OCI-LY1 (cell line): ENCODE data around the gene TAS2R50.
"Not testable (repeated sequence)": the region's sequence is repeated elsewhere in the genome, so short reads cannot be mapped to it uniquely, and the experiment has no call there.

Source experiments
- H2AFZ ChIP-seq: fragments of 200-600 bp; sonication (generic), shearing (Covaris generic); 2 replicates; pipeline ENCODE4 v1.6.0; 2014; ENCODE audit warnings: antibody characterized with exemption, mild to moderate bottlenecking, low read length
- H3F3A ChIP-seq: fragments of 200-600 bp; sonication (generic), shearing (Covaris generic); 2 replicates; pipeline ENCODE4 v1.6.0; 2014; ENCODE audit warnings: mild to moderate bottlenecking, antibody characterized with exemption, low read length, moderate library complexity; ENCODE audit not compliant: insufficient read depth
- H3K27ac ChIP-seq: fragments of 200-600 bp; sonication (generic); 2 replicates; pipeline ENCODE4 v1.5.1; 2014; ENCODE audit warnings: low read length, mixed run types, mild to moderate bottlenecking, low read depth; ENCODE audit not compliant: poor library complexity, severe bottlenecking
- H3K27me3 ChIP-seq: fragments of 200-600 bp; sonication (generic); 2 replicates; pipeline ENCODE4 v1.6.0; 2014; ENCODE audit warnings: antibody characterized with exemption, mild to moderate bottlenecking, low read length, moderate library complexity; ENCODE audit not compliant: insufficient read depth
- H3K36me3 ChIP-seq: fragments of 200-600 bp; sonication (generic); 2 replicates; pipeline ENCODE4 v1.6.1; 2014; ENCODE audit warnings: mild to moderate bottlenecking, antibody characterized with exemption, low read length, moderate library complexity, mixed read lengths; ENCODE audit not compliant: insufficient read depth
- H3K4me1 ChIP-seq: fragments of 200-600 bp; sonication (generic); 2 replicates; pipeline ENCODE4 v1.5.1; 2014; ENCODE audit warnings: mild to moderate bottlenecking, low read length, moderate library complexity; ENCODE audit not compliant: insufficient read depth, severe bottlenecking
- H3K4me2 ChIP-seq: fragments of 200-600 bp; sonication (generic), shearing (Covaris generic); 2 replicates; pipeline ENCODE4 v1.6.1; 2014; ENCODE audit warnings: low read length
- H3K4me3 ChIP-seq: fragments of 200-600 bp; sonication (generic); 2 replicates; pipeline ENCODE4 v1.5.1; 2014; ENCODE audit warnings: low read length, low read depth, mild to moderate bottlenecking, mixed read lengths; ENCODE audit not compliant: poor library complexity, severe bottlenecking
- H3K79me2 ChIP-seq: fragments of 200-600 bp; shearing (Covaris generic); 2 replicates; pipeline ENCODE4 v1.6.1; 2016; ENCODE audit warnings: mixed run types, low read length, mixed read lengths; ENCODE audit not compliant: insufficient read depth
- H3K9ac ChIP-seq: fragments of 200-600 bp; sonication (generic), shearing (Covaris generic); 2 replicates; pipeline ENCODE4 v1.6.1; 2014; ENCODE audit warnings: mild to moderate bottlenecking, low read length, mixed read lengths
- H3K9me2 ChIP-seq: fragments of 200-600 bp; sonication (generic), shearing (Covaris generic); 2 replicates; pipeline ENCODE4 v1.6.1; 2014; ENCODE audit warnings: low read depth, mild to moderate bottlenecking, low read length, mixed read lengths
- H3K9me3 ChIP-seq: fragments of 200-600 bp; shearing (Covaris generic); 2 replicates; pipeline ENCODE4 v1.6.1; 2014; ENCODE audit warnings: low read length, mixed read lengths
- H4K20me1 ChIP-seq: fragments of 200-600 bp; sonication (generic), shearing (Covaris generic); 2 replicates; pipeline ENCODE4 v1.6.0; 2016; ENCODE audit warnings: mild to moderate bottlenecking, low read length; ENCODE audit not compliant: insufficient read depth
- EZH2 ChIP-seq: fragments of 200-600 bp; sonication (generic), shearing (Covaris generic); IDR thresholded peaks from 2 replicates; pipeline ENCODE4 v1.8.0; 2017; ENCODE audit warnings: borderline replicate concordance, mixed run types, mild to moderate bottlenecking, antibody characterized with exemption, low read length, moderate library complexity, mixed read lengths
- TF ChIP-seq, protein P1 (sequence below): fragments of 200-600 bp; sonication (generic), shearing (Covaris generic); IDR thresholded peaks from 2 replicates; pipeline ENCODE4 v1.5.1; 2017; ENCODE audit warnings: mild to moderate bottlenecking, antibody characterized with exemption, low read length, moderate library complexity, mixed read lengths

Gene TAS2R50, protein sequence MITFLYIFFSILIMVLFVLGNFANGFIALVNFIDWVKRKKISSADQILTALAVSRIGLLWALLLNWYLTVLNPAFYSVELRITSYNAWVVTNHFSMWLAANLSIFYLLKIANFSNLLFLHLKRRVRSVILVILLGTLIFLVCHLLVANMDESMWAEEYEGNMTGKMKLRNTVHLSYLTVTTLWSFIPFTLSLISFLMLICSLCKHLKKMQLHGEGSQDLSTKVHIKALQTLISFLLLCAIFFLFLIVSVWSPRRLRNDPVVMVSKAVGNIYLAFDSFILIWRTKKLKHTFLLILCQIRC

DNA sequence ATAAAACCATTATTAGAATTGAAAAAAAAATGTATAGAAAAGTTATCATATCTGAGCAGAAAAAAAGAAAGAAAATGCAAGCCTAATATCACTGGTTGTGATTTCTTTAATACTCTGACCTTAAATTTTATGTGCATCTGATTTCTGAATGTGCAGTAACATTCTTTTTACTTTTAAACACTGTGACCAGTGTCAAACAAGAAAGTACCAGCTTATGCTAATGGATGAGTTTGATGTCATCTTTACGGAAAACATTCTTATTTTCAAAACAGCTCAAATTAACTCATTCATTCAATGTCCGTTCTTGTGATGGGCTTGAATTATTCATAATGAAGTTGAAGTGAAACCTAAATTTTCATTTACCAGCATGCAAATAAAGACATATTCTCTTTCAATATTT is at the start of gene TAS2R50:
Gene TAS2R50, minus strand, starts transcription at position 101 of the 400 bp plus-strand sequence. Its CDS starts 52 bp downstream, at position 49.
- no peaks in the 10 kb centered on the region for H3K4me1 ChIP-seq
- no peak within 1 kb of the TSS for H3K27ac ChIP-seq
- no peak within 1 kb of the TSS for H3K9ac ChIP-seq
- H3K79me2 ChIP-seq, result no peaks in the 10 kb centered on the region
- no peaks in the 10 kb centered on the region for H3F3A ChIP-seq
- no peak for TF ChIP-seq EZH2
- TF ChIP-seq, protein P1, sequence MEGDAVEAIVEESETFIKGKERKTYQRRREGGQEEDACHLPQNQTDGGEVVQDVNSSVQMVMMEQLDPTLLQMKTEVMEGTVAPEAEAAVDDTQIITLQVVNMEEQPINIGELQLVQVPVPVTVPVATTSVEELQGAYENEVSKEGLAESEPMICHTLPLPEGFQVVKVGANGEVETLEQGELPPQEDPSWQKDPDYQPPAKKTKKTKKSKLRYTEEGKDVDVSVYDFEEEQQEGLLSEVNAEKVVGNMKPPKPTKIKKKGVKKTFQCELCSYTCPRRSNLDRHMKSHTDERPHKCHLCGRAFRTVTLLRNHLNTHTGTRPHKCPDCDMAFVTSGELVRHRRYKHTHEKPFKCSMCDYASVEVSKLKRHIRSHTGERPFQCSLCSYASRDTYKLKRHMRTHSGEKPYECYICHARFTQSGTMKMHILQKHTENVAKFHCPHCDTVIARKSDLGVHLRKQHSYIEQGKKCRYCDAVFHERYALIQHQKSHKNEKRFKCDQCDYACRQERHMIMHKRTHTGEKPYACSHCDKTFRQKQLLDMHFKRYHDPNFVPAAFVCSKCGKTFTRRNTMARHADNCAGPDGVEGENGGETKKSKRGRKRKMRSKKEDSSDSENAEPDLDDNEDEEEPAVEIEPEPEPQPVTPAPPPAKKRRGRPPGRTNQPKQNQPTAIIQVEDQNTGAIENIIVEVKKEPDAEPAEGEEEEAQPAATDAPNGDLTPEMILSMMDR, result no peak
- H4K20me1 ChIP-seq, result no peaks in the 10 kb centered on the region
- no peak within 1 kb of the TSS for H3K4me2 ChIP-seq
- H2AFZ ChIP-seq, result no peak within 1 kb of the TSS
- no peaks in the 10 kb centered on the region for H3K27me3 ChIP-seq
- no peaks in the 10 kb centered on the region for H3K9me2 ChIP-seq
- H3K4me3 ChIP-seq, result no peak within 1 kb of the TSS
- H3K9me3 ChIP-seq, result no peaks in the 10 kb centered on the region
- H3K36me3 ChIP-seq, result peaks cover 7% of the 10 kb centered on the region; the same call in 1 of the 2 replicates

DNA sequence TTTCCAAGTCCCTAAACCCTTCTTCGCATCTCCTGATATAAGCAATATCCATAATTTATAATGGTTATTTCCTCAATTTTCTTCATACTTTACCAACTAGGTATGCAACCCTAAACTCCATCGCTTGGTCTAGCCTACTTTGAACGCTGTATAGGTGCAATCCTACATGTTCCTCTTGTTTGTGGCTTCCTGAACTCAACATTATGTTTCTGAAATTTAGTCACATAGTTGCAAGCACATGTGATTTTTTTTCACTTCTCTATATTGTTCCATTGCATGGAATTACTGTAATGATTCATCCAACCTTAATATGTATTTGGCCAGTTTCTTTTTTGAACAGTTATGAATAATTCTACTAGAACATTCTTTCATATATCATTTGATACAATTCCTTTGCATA is 47.2 kb upstream of the TAS2R50 start:
- not testable (repeated sequence) for H4K20me1 ChIP-seq, H3K4me1 ChIP-seq, H3K4me3 ChIP-seq, H3F3A ChIP-seq, H3K36me3 ChIP-seq, H3K27me3 ChIP-seq, H3K9me3 ChIP-seq, H3K9me2 ChIP-seq, H3K9ac ChIP-seq, H2AFZ ChIP-seq, H3K4me2 ChIP-seq, H3K27ac ChIP-seq, H3K79me2 ChIP-seq

DNA sequence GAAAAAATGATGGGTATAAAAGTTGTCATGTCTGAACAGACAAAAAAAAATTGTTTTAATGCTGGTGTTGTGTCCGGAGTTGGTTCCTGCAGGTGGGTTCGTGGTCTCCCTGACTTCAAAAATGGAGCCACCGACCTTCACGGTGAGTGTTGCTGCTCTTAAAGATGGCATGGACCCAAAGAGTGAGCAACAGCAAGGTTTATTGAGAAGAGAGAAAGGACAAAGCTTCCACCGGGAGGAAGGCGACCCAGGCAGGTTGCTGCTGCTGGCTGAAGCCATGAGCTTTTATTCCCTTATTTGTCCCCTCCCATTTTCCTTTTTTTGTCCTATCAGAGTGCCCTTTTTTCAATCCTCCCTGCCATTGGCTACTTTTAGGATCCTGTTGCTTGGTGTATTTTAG is 44.6 kb upstream of the TAS2R50 start, which contains the start of gene TAS2R31:
Gene TAS2R31, minus strand, starts transcription at position 101 of the 400 bp plus-strand sequence. Its CDS starts 72 bp downstream, at position 29.
- Histone ChIP-seq H3K36me3 (peaks cover 13% of the 10 kb centered on the region), H3K9me3 (no peaks in the 10 kb centered on the region), H3K4me2 (no peak within 1 kb of the TSS), H4K20me1 (no peaks in the 10 kb centered on the region), H3K27ac (no peak within 1 kb of the TSS), H3K4me1 (no peaks in the 10 kb centered on the region), H3K4me3 (no peak within 1 kb of the TSS), H3K27me3 (no peaks in the 10 kb centered on the region), H3F3A (no peaks in the 10 kb centered on the region), H2AFZ (no peak within 1 kb of the TSS), H3K79me2 (no peaks in the 10 kb centered on the region), H3K9ac (no peak within 1 kb of the TSS), H3K9me2 (no peaks in the 10 kb centered on the region)
- TF ChIP-seq, protein P1, result no peak
- no peak for TF ChIP-seq EZH2

DNA sequence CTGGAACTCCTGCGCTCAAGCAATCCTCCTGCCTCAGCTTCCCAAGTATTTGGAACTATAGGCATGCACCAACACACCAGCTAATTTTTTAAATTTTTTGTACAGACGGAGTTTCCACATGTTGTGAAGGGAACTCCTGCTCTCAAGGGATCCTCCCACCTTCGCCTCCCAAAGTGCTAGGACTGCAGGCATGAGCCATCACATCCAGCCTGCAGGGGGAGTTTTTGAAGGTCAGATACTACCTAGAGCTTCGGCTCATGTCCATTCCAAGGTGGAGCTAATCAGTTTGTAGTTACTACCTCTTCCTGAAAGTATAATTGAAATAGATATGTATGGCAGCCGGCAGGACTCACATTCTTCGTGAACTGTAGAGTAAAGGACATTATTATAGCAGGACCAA is 39.4 kb upstream of the TAS2R50 start:
- H3K9ac ChIP-seq, result no peak overlapping the region
- peaks cover 16% of the 10 kb centered on the region for H3K36me3 ChIP-seq
- no peaks in the 10 kb centered on the region for H3K9me2 ChIP-seq
- H3K27me3 ChIP-seq, result no peaks in the 10 kb centered on the region
- H3K4me3 ChIP-seq, result no peak overlapping the region
- TF ChIP-seq, protein P1, result no peak
- TF ChIP-seq EZH2, result no peak
- H3K27ac ChIP-seq, result no peak overlapping the region
- no peaks in the 10 kb centered on the region for H4K20me1 ChIP-seq
- no peak overlapping the region for H3K4me2 ChIP-seq
- H3K79me2 ChIP-seq, result no peaks in the 10 kb centered on the region
- H3K4me1 ChIP-seq, result no peaks in the 10 kb centered on the region
- H3F3A ChIP-seq, result no peaks in the 10 kb centered on the region
- no peak overlapping the region for H2AFZ ChIP-seq
- H3K9me3 ChIP-seq, result no peaks in the 10 kb centered on the region
